ENCODE results near the gene PPP4C. TPM values are rescaled to one million over a fixed set of nuclear protein-coding genes. Genes with fewer than 3 reads are reported as not detected.
A peak's percentile ranks its signal among the peaks of the same experiment; 100 is the strongest.

Gene PPP4C
- polyA plus RNA-seq, 1 donor from 2014 or later = 173 TPM

- Histone ChIP-seq H3K4me2 (ENCODE audit: low read length) (peak overlapping the region; percentile 82), H3K9me2 (ENCODE audit: insufficient read depth, low read length) (no peaks in the 10 kb centered on the region), H2AFZ (ENCODE audit: low read depth, low read length) (no peak overlapping the region), H3K27ac (ENCODE audit: low read length) (peak overlapping the region; percentile 94), H3K36me3 (ENCODE audit: insufficient read depth, low read length) (no peaks in the 10 kb centered on the region), H4K20me1 (ENCODE audit: insufficient read depth) (no peaks in the 10 kb centered on the region), H3K79me2 (replicated peaks; ENCODE audit: insufficient read depth, low read length) (peaks cover 11% of the 10 kb centered on the region), H3K9me3 (ENCODE audit: low read length) (no peaks in the 10 kb centered on the region), H3F3A (ENCODE audit: insufficient read depth, low read length, poor library complexity, severe bottlenecking) (no peaks in the 10 kb centered on the region), H3K9ac (ENCODE audit: low read length) (peak overlapping the region; percentile 95), H3K27me3 (ENCODE audit: insufficient read depth, low read depth, low read length) (no peaks in the 10 kb centered on the region), H3K4me3 (ENCODE audit: low read length) (peak overlapping the region; percentile 97)
- TF ChIP-seq MXI1 (conservative IDR thresholded peaks at IDR 0.05; ENCODE audit: poor library complexity, severe bottlenecking) (no peak), SMC3 (conservative IDR thresholded peaks at IDR 0.05; ENCODE audit: poor library complexity) (no peak), REST (IDR thresholded peaks at IDR 0.05; ENCODE audit: borderline replicate concordance) (no peak), TAF1 (IDR thresholded peaks at IDR 0.05; ENCODE audit: low read depth) (no peak), EP300 (conservative IDR thresholded peaks at IDR 0.05; ENCODE audit: poor library complexity, severe bottlenecking) (no peak), EZH2 (IDR thresholded peaks at IDR 0.05; ENCODE audit: borderline replicate concordance, insufficient read depth, low read length, poor library complexity, severe bottlenecking) (no peak), RAD21 (conservative IDR thresholded peaks at IDR 0.05) (no peak), POLR2AphosphoS5 (IDR thresholded peaks at IDR 0.05) (no peak)
- TF ChIP-seq, protein P1, sequence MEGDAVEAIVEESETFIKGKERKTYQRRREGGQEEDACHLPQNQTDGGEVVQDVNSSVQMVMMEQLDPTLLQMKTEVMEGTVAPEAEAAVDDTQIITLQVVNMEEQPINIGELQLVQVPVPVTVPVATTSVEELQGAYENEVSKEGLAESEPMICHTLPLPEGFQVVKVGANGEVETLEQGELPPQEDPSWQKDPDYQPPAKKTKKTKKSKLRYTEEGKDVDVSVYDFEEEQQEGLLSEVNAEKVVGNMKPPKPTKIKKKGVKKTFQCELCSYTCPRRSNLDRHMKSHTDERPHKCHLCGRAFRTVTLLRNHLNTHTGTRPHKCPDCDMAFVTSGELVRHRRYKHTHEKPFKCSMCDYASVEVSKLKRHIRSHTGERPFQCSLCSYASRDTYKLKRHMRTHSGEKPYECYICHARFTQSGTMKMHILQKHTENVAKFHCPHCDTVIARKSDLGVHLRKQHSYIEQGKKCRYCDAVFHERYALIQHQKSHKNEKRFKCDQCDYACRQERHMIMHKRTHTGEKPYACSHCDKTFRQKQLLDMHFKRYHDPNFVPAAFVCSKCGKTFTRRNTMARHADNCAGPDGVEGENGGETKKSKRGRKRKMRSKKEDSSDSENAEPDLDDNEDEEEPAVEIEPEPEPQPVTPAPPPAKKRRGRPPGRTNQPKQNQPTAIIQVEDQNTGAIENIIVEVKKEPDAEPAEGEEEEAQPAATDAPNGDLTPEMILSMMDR (IDR thresholded peaks at IDR 0.05; ENCODE audit: poor library complexity, severe bottlenecking) = no peak
These were observed 8.8 kb upstream of the PPP4C start for GRCh38 chr16:30066761-30067583.

- H4K20me1 ChIP-seq (ENCODE audit: insufficient read depth) = no peaks in the 10 kb centered on the region
These were observed 8.2 kb upstream of the PPP4C start for GRCh38 chr16:30067584-30067916.

More at GRCh38 chr16:30067584-30067916, 8.2 kb upstream of the PPP4C start:
- Histone ChIP-seq H3K4me3 (ENCODE audit: low read length) (no peak overlapping the region), H2AFZ (ENCODE audit: low read depth, low read length) (no peak overlapping the region), H3K9ac (ENCODE audit: low read length) (no peak overlapping the region), H3K4me2 (ENCODE audit: low read length) (no peak overlapping the region), H3K36me3 (ENCODE audit: insufficient read depth, low read length) (no peaks in the 10 kb centered on the region), H3K9me2 (ENCODE audit: insufficient read depth, low read length) (no peaks in the 10 kb centered on the region), H3K9me3 (ENCODE audit: low read length) (no peaks in the 10 kb centered on the region), H3K79me2 (replicated peaks; ENCODE audit: insufficient read depth, low read length) (peaks cover 11% of the 10 kb centered on the region), H3K27ac (ENCODE audit: low read length) (no peak overlapping the region), H3K27me3 (ENCODE audit: insufficient read depth, low read depth, low read length) (no peaks in the 10 kb centered on the region), H3F3A (ENCODE audit: insufficient read depth, low read length, poor library complexity, severe bottlenecking) (no peaks in the 10 kb centered on the region)
- TF ChIP-seq SMC3 (conservative IDR thresholded peaks at IDR 0.05; ENCODE audit: poor library complexity) (no peak), EZH2 (IDR thresholded peaks at IDR 0.05; ENCODE audit: borderline replicate concordance, insufficient read depth, low read length, poor library complexity, severe bottlenecking) (no peak), RAD21 (conservative IDR thresholded peaks at IDR 0.05) (no peak), MXI1 (conservative IDR thresholded peaks at IDR 0.05; ENCODE audit: poor library complexity, severe bottlenecking) (no peak), REST (IDR thresholded peaks at IDR 0.05; ENCODE audit: borderline replicate concordance) (no peak), POLR2AphosphoS5 (IDR thresholded peaks at IDR 0.05) (no peak), TAF1 (IDR thresholded peaks at IDR 0.05; ENCODE audit: low read depth) (no peak), EP300 (conservative IDR thresholded peaks at IDR 0.05; ENCODE audit: poor library complexity, severe bottlenecking) (no peak)
- TF ChIP-seq, protein P1 (IDR thresholded peaks at IDR 0.05; ENCODE audit: poor library complexity, severe bottlenecking) = no peak

Data from neural cell (in vitro differentiated cells).